Measurements from ENCODE around the gene DNAAF6.

DNAAF6 gene

DNA sequence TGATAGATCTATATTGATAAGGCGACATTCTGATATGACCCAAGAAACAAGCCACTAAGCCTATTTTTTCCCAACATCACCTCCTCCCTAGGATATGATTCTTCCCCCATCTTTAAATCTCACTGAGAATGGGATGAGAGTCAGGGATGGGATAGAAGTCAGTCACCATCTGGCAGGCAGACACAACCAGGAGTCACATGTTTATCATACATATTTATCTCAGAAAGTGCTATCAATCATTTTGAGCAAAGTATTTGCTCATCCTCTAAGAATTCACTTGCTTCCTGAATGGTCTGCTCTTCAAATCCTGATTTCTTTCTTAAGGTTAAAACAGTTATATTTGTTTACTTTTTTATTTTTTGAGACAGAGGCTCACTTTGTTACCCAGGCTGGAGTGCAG lies 20.3 kb downstream of the DNAAF6 start:
- DNase-seq = no peak

GRCh38 chrX:107227780-107228485 lies 21.5 kb downstream of the DNAAF6 start:
- peak in 1 of 2 experiments; percentile 20 for DNase-seq
- TF ChIP-seq POLR2A (IDR thresholded peaks at IDR 0.05; ENCODE audit: low read length) (no peak), GATA1 (IDR thresholded peaks at IDR 0.05; ENCODE audit: low read depth, low read length) (no peak)

More for the DNA sequence above, 20.3 kb downstream of the DNAAF6 start:
- TF ChIP-seq POLR2A (IDR thresholded peaks at IDR 0.05; ENCODE audit: low read length) = no peak
- no peak for TF ChIP-seq GATA1 (IDR thresholded peaks at IDR 0.05; ENCODE audit: low read depth, low read length)

- peak; percentile 55 to 67 for DNase-seq
- TF ChIP-seq GATA1 (IDR thresholded peaks at IDR 0.05; ENCODE audit: low read depth, low read length) (no peak), POLR2A (IDR thresholded peaks at IDR 0.05; ENCODE audit: low read length) (no peak)
Observed at GRCh38 chrX:107228486-107228819, 22.0 kb downstream of the DNAAF6 start.

- TF ChIP-seq POLR2A (IDR thresholded peaks at IDR 0.05; ENCODE audit: low read length) (no peak), GATA1 (IDR thresholded peaks at IDR 0.05; ENCODE audit: low read depth, low read length) (no peak)
Observed at GRCh38 chrX:107272431-107272921, 66.1 kb downstream of the DNAAF6 start.

DNA sequence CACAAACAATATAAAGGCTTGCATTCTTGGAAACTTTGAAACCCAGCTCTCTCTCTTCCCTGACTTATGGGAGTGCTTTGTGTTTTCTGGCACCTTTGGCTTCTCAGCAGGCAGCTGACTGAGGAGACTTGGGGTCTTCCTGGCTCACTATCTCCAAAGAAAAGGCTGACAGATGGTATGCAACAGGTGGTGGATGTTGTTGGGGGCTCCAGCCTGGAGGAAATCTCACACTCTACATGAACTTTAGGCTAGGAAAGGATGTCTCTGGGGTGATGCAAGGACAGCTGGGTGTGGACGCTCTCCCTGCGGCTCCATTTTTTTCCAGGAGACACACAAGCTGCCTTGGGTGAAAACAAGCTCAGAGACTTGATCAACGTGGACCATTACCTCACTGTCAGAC lies 67.4 kb downstream of the DNAAF6 start:
- DNase-seq = no peak
- TF ChIP-seq GATA1 (IDR thresholded peaks at IDR 0.05; ENCODE audit: low read depth, low read length) (no peak), POLR2A (IDR thresholded peaks at IDR 0.05; ENCODE audit: low read length) (no peak)

More at GRCh38 chrX:107272431-107272921, 66.1 kb downstream of the DNAAF6 start:
- DNase-seq = peak; percentile 57 to 61

GRCh38 chrX:107288676-107289075 lies 82.3 kb downstream of the DNAAF6 start:
- TF ChIP-seq GATA1 (IDR thresholded peaks at IDR 0.05; ENCODE audit: low read depth, low read length) = no peak
- no peak for TF ChIP-seq POLR2A (IDR thresholded peaks at IDR 0.05; ENCODE audit: low read length)
- DNase-seq = no peak

DNA sequence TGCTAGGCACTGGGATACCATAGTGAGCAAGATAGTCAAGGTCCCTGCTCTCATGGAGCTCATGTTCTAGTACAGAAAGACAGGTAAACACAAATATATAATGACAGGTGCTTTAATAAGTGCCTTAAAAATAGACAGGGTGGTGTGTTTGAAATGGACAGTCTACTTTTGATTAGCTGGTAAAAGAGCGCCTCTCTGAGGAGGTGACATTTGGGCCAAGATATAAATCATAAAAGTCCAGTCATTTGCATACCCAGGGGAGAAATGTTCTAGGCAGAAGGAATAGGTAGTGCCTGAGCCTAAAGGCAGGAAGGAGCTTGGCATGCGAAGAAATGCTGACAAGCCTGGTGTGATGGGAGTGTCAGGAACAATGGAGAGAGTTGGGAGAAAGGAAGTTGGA lies 83.6 kb downstream of the DNAAF6 start:
- DNase-seq = no peak
- no peak for TF ChIP-seq POLR2A (IDR thresholded peaks at IDR 0.05; ENCODE audit: low read length)
- TF ChIP-seq GATA1 (IDR thresholded peaks at IDR 0.05; ENCODE audit: low read depth, low read length) = no peak

DNA sequence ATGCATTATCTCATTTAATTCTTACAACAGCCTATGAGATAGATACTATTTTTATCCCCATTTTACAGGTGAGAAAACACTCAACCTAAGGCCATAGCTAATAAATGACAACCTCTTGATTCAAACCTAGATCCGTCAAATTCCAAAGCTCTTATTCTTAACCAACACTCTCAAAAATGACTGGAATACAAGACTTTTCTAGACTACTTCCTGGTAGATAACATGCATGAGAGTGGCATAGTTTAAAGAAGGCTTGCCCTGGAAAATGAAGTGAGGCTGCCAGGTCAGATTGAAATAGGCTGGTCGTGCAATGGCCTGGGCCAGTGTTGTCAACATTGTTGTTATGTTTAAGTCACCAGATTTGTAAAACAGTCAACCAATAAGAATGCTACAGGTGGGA lies 86.6 kb downstream of the DNAAF6 start:
- TF ChIP-seq GATA1 (IDR thresholded peaks at IDR 0.05; ENCODE audit: low read depth, low read length) (no peak), POLR2A (IDR thresholded peaks at IDR 0.05; ENCODE audit: low read length) (no peak)
- no peak for DNase-seq

Measured in erythroblast (primary cell).